CD14-positive monocyte (primary cell): Measurements from ENCODE around the gene AHSG. TPM values are rescaled to one million over a fixed set of nuclear protein-coding genes. Genes with fewer than 3 reads are reported as not detected.

ENCODE experiments used
- DNase-seq, 3 donors: peaks; one replicate each; pipeline ENCODE4 v3.0.0-alpha.2; 2011 to 2022
- H2AFZ ChIP-seq: 2 replicates; pipeline ENCODE4 v1.6.0; 2012; ENCODE audit warnings: mild to moderate bottlenecking, low read depth, low read length, inconsistent platforms; ENCODE audit not compliant: insufficient read depth, poor library complexity, severe bottlenecking
- H3K27ac ChIP-seq, 2 donors: 1 replicate in 1 of 2; 2 replicates in 1 of 2; pipeline ENCODE4 v1.5.1; 2012 to 2013; ENCODE audit warnings: low read length in 2 of 2, control low read depth in 1 of 2, inconsistent platforms in 1 of 2, low read depth in 1 of 2, mild to moderate bottlenecking in 1 of 2
- H3K27me3 ChIP-seq, 2 donors: one replicate each; pipeline versions ENCODE4 v1.6.0 to v1.6.1; 2011 to 2013; ENCODE audit warnings: low read length in 2 of 2; ENCODE audit not compliant: control insufficient read depth in 2 of 2, insufficient read depth in 2 of 2
- H3K36me3 ChIP-seq, 2 donors: replicated peaks in 1 of 2; 1 replicate in 1 of 2; 2 replicates in 1 of 2; pipeline versions ENCODE4 v1.5.1 to v1.6.1; 2012 to 2013; ENCODE audit warnings: low read length in 2 of 2, control low read depth in 1 of 2, inconsistent platforms in 1 of 2, mild to moderate bottlenecking in 1 of 2; ENCODE audit not compliant: insufficient read depth in 2 of 2, control insufficient read depth in 1 of 2
- H3K4me1 ChIP-seq, 2 donors: 1 replicate in 1 of 2; 2 replicates in 1 of 2; pipeline versions ENCODE4 v1.5.1 to v1.6.1; 2012 to 2013; ENCODE audit warnings: low read length in 2 of 2, control low read depth in 1 of 2, inconsistent platforms in 1 of 2, mild to moderate bottlenecking in 1 of 2, moderate library complexity in 1 of 2; ENCODE audit not compliant: insufficient read depth in 2 of 2, control insufficient read depth in 1 of 2
- H3K4me2 ChIP-seq: replicated peaks from 2 replicates; pipeline ENCODE3; 2012; ENCODE audit warnings: low read length, moderate library complexity, mild to moderate bottlenecking; ENCODE audit not compliant: poor library complexity, severe bottlenecking; ENCODE audit errors: extremely low read depth
- H3K4me3 ChIP-seq, 3 experiments: fragments of 200-600 bp in 1 of 3; sonication (generic) in 1 of 3; replicated peaks in 1 of 3; 1 replicate in 2 of 3; 2 replicates in 1 of 3; pipeline ENCODE4 v1.5.1; 2011 to 2013; ENCODE audit warnings: low read length in 3 of 3, mild to moderate bottlenecking in 3 of 3, control low read depth in 2 of 3, low read depth in 2 of 3, inconsistent platforms in 1 of 3, moderate library complexity in 1 of 3
- H3K79me2 ChIP-seq: 2 replicates; pipeline ENCODE4 v1.6.0; 2012; ENCODE audit warnings: mild to moderate bottlenecking, control low read depth, inconsistent platforms, low read length, moderate library complexity; ENCODE audit not compliant: insufficient read depth
- H3K9ac ChIP-seq: 2 replicates; pipeline ENCODE4 v1.6.0; 2017; ENCODE audit warnings: low read length, mild to moderate bottlenecking; ENCODE audit not compliant: insufficient read depth, poor library complexity, severe bottlenecking
- H3K9me3 ChIP-seq, 2 donors: replicated peaks in 1 of 2; 1 replicate in 1 of 2; 2 replicates in 1 of 2; pipeline versions ENCODE4 v1.5.1 to v1.6.1; 2012 to 2013; ENCODE audit warnings: low read length in 2 of 2, control low read depth in 1 of 2; ENCODE audit not compliant: control insufficient read depth in 1 of 2, insufficient read depth in 1 of 2
- H4K20me1 ChIP-seq: 2 replicates; pipeline ENCODE4 v1.6.0; 2012; ENCODE audit warnings: mild to moderate bottlenecking, low read length, control low read depth, moderate library complexity; ENCODE audit not compliant: insufficient read depth
- H3K27ac Mint-ChIP-seq, 7 donors: one replicate each; pipeline ENCODE4 v1.8.0; 2020; ENCODE audit warnings: mild to moderate bottlenecking in 7 of 7, mixed read lengths in 7 of 7, moderate library complexity in 6 of 7, inconsistent platforms in 2 of 7
- H3K27me3 Mint-ChIP-seq, 3 donors: one replicate each; pipeline ENCODE4 v1.8.0; 2021 to 2022; ENCODE audit warnings: low read depth in 3 of 3, mild to moderate bottlenecking in 3 of 3, mixed read lengths in 3 of 3, moderate library complexity in 3 of 3, inconsistent platforms in 1 of 3
- H3K36me3 Mint-ChIP-seq, 2 donors: one replicate each; pipeline ENCODE4 v1.8.0; 2020; ENCODE audit warnings: mixed read lengths in 2 of 2, inconsistent platforms in 1 of 2, mild to moderate bottlenecking in 1 of 2
- H3K4me1 Mint-ChIP-seq: one replicate; pipeline ENCODE4 v1.8.0; 2020; ENCODE audit warnings: mild to moderate bottlenecking, mixed read lengths
- H3K4me3 Mint-ChIP-seq, 2 donors: one replicate each; pipeline ENCODE4 v1.8.0; 2020; ENCODE audit warnings: mild to moderate bottlenecking in 2 of 2, mixed read lengths in 2 of 2, moderate library complexity in 1 of 2
- H3K9me3 Mint-ChIP-seq, 7 donors: one replicate each; pipeline ENCODE4 v1.8.0; 2020 to 2022; ENCODE audit warnings: mixed read lengths in 7 of 7, mild to moderate bottlenecking in 6 of 7, moderate library complexity in 6 of 7, inconsistent platforms in 2 of 7
- WGBS: methylation state at CpG from one replicate; pipeline ENCODE4 v1.1.5; 2013; ENCODE audit warnings: missing lambda C conversion rate; ENCODE audit not compliant: insufficient coverage; 5-methylcytosine and 5-hydroxymethylcytosine counted together
- intact Hi-C, 2 donors: fragments of 100-400 bp; cut with micrococcal nuclease; formaldehyde crosslinking; loops; one replicate each; pipeline versions ENCODE4 v1.15.0 to v1.15.1; 2023
- polyA plus RNA-seq, 3 donors: library from polyadenylated mRNA; depleted of rRNA in 1 of 3; unstranded in 2 of 3; stranded (reverse) in 1 of 3; fragments of 300-500 nt in 2 of 3; fragments of >200 nt in 1 of 3; fragmentation: Illumina TruSeq in 2 of 3; gene quantifications; 1 replicate in 2 of 3; 2 replicates in 1 of 3; pipeline ENCODE4 v1.2.3, GENCODE V29; 2012 to 2021
- TF ChIP-seq, protein P1 (sequence below): fragments of 200-600 bp; IDR thresholded peaks from one replicate; pipeline ENCODE4 v1.8.0; 2022; ENCODE audit warnings: antibody characterized with exemption, mild to moderate bottlenecking

The AHSG gene
- polyA plus RNA-seq, 3 donors: not detected

DNA sequence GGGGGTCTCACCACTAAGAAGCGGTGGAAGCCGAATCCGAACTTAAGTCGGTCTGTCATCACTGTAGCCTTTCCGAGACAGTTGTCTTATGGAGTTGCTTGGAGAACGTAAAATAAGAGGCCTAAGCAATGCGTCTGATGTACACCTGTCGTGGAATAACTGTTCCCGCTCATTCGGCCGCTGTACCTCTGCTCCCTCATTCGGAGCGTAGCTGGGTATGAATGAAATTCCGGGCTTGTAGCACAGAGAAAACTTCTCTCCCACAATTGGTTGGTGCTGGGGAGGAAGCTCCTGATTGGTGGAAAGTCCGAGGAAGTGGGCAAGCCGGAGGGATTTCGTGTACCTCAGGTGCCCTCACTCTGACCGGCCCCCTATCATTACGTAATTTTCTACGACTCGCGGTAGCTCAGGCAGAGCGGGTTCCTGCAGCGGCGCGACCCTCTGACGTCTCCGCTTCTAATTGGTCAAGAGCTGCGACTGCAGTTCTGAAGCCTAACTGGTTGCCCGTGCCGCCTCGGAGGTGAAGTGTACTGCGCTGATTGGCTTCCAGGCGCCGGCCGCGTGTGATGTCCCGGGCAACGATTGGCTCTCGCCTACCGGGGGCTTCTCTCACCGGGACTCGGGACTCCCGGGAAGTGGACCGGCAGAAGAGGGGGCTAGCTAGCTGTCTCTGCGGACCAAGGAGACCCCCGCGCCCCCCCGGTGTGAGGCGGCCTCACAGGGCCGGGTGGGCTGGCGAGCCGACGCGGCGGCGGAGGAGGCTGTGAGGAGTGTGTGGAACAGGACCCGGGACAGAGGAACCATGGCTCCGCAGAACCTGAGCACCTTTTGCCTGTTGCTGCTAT is 42.5 kb upstream of the AHSG start, which contains the start of gene DNAJB11:
TSS of gene DNAJB11 (plus strand) at position 625 of the 845 bp plus-strand sequence. CDS start at position 803, 178 bp downstream.
- Histone ChIP-seq H3K36me3 (peaks cover 20 to 31% of the 10 kb centered on the region in 2 donors), H3K4me1 (peaks cover 30 to 41% of the 10 kb centered on the region in 2 donors), H3K27me3 (no peaks in the 10 kb centered on the region), H3K9me3 (no peaks in the 10 kb centered on the region), H3K79me2 (peaks cover 62% of the 10 kb centered on the region), H3K9ac (peak within 1 kb of the TSS; percentile 99), H3K27ac (peak within 1 kb of the TSS; percentile 52 to 94), H4K20me1 (no peaks in the 10 kb centered on the region), H3K4me2 (peak within 1 kb of the TSS; percentile 99), H3K4me3 (peak within 1 kb of the TSS; percentile 78 to 96 (median 88)), H2AFZ (peak within 1 kb of the TSS; percentile 92)
- Mint-ChIP-seq H3K27me3 (no peaks in the 10 kb centered on the region), H3K27ac (peak within 1 kb of the TSS; percentile 92 to 99 (median 97)), H3K36me3 (peaks cover 24 to 32% of the 10 kb centered on the region in 2 donors), H3K9me3 (no peaks in the 10 kb centered on the region), H3K4me3 (peak within 1 kb of the TSS; percentile 96 to 97), H3K4me1 (peaks cover 35% of the 10 kb centered on the region)
- TF ChIP-seq, protein P1, sequence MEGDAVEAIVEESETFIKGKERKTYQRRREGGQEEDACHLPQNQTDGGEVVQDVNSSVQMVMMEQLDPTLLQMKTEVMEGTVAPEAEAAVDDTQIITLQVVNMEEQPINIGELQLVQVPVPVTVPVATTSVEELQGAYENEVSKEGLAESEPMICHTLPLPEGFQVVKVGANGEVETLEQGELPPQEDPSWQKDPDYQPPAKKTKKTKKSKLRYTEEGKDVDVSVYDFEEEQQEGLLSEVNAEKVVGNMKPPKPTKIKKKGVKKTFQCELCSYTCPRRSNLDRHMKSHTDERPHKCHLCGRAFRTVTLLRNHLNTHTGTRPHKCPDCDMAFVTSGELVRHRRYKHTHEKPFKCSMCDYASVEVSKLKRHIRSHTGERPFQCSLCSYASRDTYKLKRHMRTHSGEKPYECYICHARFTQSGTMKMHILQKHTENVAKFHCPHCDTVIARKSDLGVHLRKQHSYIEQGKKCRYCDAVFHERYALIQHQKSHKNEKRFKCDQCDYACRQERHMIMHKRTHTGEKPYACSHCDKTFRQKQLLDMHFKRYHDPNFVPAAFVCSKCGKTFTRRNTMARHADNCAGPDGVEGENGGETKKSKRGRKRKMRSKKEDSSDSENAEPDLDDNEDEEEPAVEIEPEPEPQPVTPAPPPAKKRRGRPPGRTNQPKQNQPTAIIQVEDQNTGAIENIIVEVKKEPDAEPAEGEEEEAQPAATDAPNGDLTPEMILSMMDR: no peak
- peak; percentile 99 to 100 (median 100) for DNase-seq
- intact Hi-C loops: loop anchor here in 1 of 2 donors (10.0 kb wide), 1 partner anchor 214 kb away; the partner anchor contains the start of gene EIF4A2
- under 1% methylated on average over 53 of the region's 59 CpGs for WGBS

DNA sequence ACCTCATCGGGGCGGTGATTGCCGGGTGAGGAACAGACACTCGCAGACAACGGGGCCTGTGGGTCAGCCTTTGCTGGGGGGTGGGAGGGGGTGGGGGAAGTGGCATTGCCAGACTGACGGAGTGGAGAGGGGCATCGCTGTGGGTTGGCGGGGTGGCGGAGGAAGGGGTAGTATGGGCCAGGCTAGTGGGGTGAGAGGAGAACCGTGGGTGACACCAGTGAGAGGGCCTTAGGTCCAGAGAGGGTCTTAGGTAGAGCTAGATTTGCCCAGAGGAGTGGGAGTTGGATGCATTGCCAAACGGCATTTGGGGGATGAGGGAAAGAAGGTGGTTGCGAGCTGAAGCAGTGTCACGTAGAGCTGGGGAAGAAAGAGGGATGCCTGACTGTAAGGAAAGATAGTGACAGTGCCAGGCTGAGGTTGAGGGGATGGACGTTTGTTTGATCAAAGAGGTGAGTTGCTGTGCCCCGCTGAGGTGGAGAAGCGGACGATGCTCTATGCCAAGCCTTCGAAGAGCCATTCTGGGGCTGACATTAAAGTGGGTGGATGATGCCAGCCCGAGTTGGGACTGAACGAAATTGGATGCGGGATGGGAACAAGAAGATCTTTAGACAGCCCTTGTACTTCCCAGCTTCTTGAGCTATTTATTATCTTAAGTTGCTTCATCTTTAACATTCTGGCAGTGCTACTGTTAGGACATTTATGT is 41.8 kb upstream of the AHSG start:
- peak overlapping the region; percentile 78 to 96 (median 88) for H3K4me3 ChIP-seq
- no peaks in the 10 kb centered on the region for H3K27me3 Mint-ChIP-seq
- H3K9me3 Mint-ChIP-seq: no peaks in the 10 kb centered on the region
- H4K20me1 ChIP-seq: no peaks in the 10 kb centered on the region
- H3K36me3 Mint-ChIP-seq: peaks cover 32 to 40% of the 10 kb centered on the region in 2 donors
- intact Hi-C loops: loop anchor here in 1 of 2 donors (10.0 kb wide), 1 partner anchor 214 kb away; the partner anchor contains the start of gene EIF4A2
- WGBS: 4% methylated on average over 21 of the region's 21 CpGs
- peak overlapping the region; percentile 96 to 97 for H3K4me3 Mint-ChIP-seq
- H3K79me2 ChIP-seq: peaks cover 64% of the 10 kb centered on the region
- TF ChIP-seq, protein P1: no peak
- H3K4me1 Mint-ChIP-seq: peaks cover 33% of the 10 kb centered on the region
- no peaks in the 10 kb centered on the region for H3K9me3 ChIP-seq
- H3K27ac ChIP-seq: peak overlapping the region; percentile 52 to 94
- peaks cover 29 to 38% of the 10 kb centered on the region in 2 donors for H3K4me1 ChIP-seq
- H3K36me3 ChIP-seq: peaks cover 28 to 39% of the 10 kb centered on the region in 2 donors
- H3K9ac ChIP-seq: peak overlapping the region; percentile 99
- H3K27ac Mint-ChIP-seq: peak overlapping the region; percentile 92 to 99 (median 97)
- H3K27me3 ChIP-seq: no peaks in the 10 kb centered on the region
- H3K4me2 ChIP-seq: peak overlapping the region; percentile 99
- H2AFZ ChIP-seq: peak overlapping the region; percentile 78
- DNase-seq: no peak
